ENCODE results near the gene CDK5RAP2. TPM values are rescaled to one million over a fixed set of nuclear protein-coding genes. Genes with fewer than 3 reads are reported as not detected.
A peak's percentile ranks its signal among the peaks of the same experiment; 100 is the strongest.

The CDK5RAP2 gene
- total RNA-seq, 1 donor from 2014 or later = 40.4 TPM

GRCh38 chr9:120612218-120612617 is 32.3 kb upstream of the CDK5RAP2 start:
- TF ChIP-seq CTCF (IDR thresholded peaks at IDR 0.05) = peak; percentile 71
- Mint-ChIP-seq H3K27ac (ENCODE audit: unreplicated experiment) (no peak overlapping the region), H3K27me3 (ENCODE audit: low read depth) (no peaks in the 10 kb centered on the region), H3K36me3 (ENCODE audit: low read depth) (peaks cover 10% of the 10 kb centered on the region), H3K9me3 (ENCODE audit: low read depth) (no peaks in the 10 kb centered on the region), H3K4me1 (ENCODE audit: low read depth) (peaks cover 38% of the 10 kb centered on the region), H3K4me3 (ENCODE audit: unreplicated experiment) (no peak overlapping the region)
- DNase-seq (ENCODE audit: low spot score) = no peak

GRCh38 chr9:120611690-120612068 is 31.7 kb upstream of the CDK5RAP2 start:
- peaks cover 33% of the 10 kb centered on the region for H3K4me1 Mint-ChIP-seq (ENCODE audit: low read depth)
- H3K9me3 Mint-ChIP-seq (ENCODE audit: low read depth) = no peaks in the 10 kb centered on the region
- no peak for DNase-seq (ENCODE audit: low spot score)
- H3K27ac Mint-ChIP-seq (ENCODE audit: unreplicated experiment) = peak overlapping the region; percentile 32
- peaks cover 10% of the 10 kb centered on the region for H3K36me3 Mint-ChIP-seq (ENCODE audit: low read depth)
- H3K4me3 Mint-ChIP-seq (ENCODE audit: unreplicated experiment) = no peak overlapping the region
- TF ChIP-seq CTCF (IDR thresholded peaks at IDR 0.05) = no peak
- no peaks in the 10 kb centered on the region for H3K27me3 Mint-ChIP-seq (ENCODE audit: low read depth)

- Mint-ChIP-seq H3K27ac (ENCODE audit: unreplicated experiment) (peak overlapping the region; percentile 32), H3K9me3 (ENCODE audit: low read depth) (no peaks in the 10 kb centered on the region), H3K4me3 (ENCODE audit: unreplicated experiment) (no peak overlapping the region), H3K4me1 (ENCODE audit: low read depth) (peaks cover 33% of the 10 kb centered on the region), H3K36me3 (ENCODE audit: low read depth) (peaks cover 10% of the 10 kb centered on the region), H3K27me3 (ENCODE audit: low read depth) (no peaks in the 10 kb centered on the region)
- TF ChIP-seq CTCF (IDR thresholded peaks at IDR 0.05) = peak; percentile 45
- DNase-seq (ENCODE audit: low spot score) = no peak
Observed at GRCh38 chr9:120610975-120611689, 31.2 kb upstream of the CDK5RAP2 start.

GRCh38 chr9:120609636-120610035 is 29.7 kb upstream of the CDK5RAP2 start:
- H3K4me3 Mint-ChIP-seq (ENCODE audit: unreplicated experiment) = no peak overlapping the region
- TF ChIP-seq CTCF (IDR thresholded peaks at IDR 0.05) = no peak
- H3K9me3 Mint-ChIP-seq (ENCODE audit: low read depth) = no peaks in the 10 kb centered on the region
- H3K27ac Mint-ChIP-seq (ENCODE audit: unreplicated experiment) = peak overlapping the region; percentile 85
- no peak for DNase-seq (ENCODE audit: low spot score)
- peaks cover 33% of the 10 kb centered on the region for H3K4me1 Mint-ChIP-seq (ENCODE audit: low read depth)
- H3K27me3 Mint-ChIP-seq (ENCODE audit: low read depth) = no peaks in the 10 kb centered on the region
- peaks cover 18% of the 10 kb centered on the region for H3K36me3 Mint-ChIP-seq (ENCODE audit: low read depth)

- Mint-ChIP-seq H3K4me1 (ENCODE audit: low read depth) (peaks cover 33% of the 10 kb centered on the region), H3K27ac (ENCODE audit: unreplicated experiment) (no peak overlapping the region), H3K9me3 (ENCODE audit: low read depth) (no peaks in the 10 kb centered on the region), H3K27me3 (ENCODE audit: low read depth) (no peaks in the 10 kb centered on the region), H3K4me3 (ENCODE audit: unreplicated experiment) (no peak overlapping the region), H3K36me3 (ENCODE audit: low read depth) (peaks cover 22% of the 10 kb centered on the region)
- no peak for DNase-seq (ENCODE audit: low spot score)
- no peak for TF ChIP-seq CTCF (IDR thresholded peaks at IDR 0.05)
Observed at GRCh38 chr9:120608421-120608820, 28.5 kb upstream of the CDK5RAP2 start.
